Hepatocyte (in vitro differentiated cells): ENCODE results near the gene MPND. TPM values are rescaled to one million over a fixed set of nuclear protein-coding genes. Genes with fewer than 3 reads are reported as not detected.

Source experiments
- DNase-seq: peaks from one replicate; pipeline ENCODE4 v3.0.0-alpha.2; 2016; ENCODE audit warnings: low spot score
- H2AFZ ChIP-seq: fragments of 200-600 bp; sonication (generic); 2 replicates; pipeline ENCODE4 v1.6.0; 2016; ENCODE audit warnings: antibody characterized with exemption, mild to moderate bottlenecking
- H3K27ac ChIP-seq: fragments of 200-600 bp; sonication (generic); 2 replicates; pipeline ENCODE4 v1.5.1; 2016; ENCODE audit warnings: mild to moderate bottlenecking
- H3K27me3 ChIP-seq: fragments of 200-600 bp; sonication (generic); 2 replicates; pipeline ENCODE4 v1.6.1; 2016
- H3K36me3 ChIP-seq: fragments of 200-600 bp; sonication (generic); replicated peaks from 2 replicates; pipeline ENCODE4 v1.5.1; 2016; ENCODE audit warnings: low read depth; ENCODE audit not compliant: insufficient read depth
- H3K4me1 ChIP-seq: fragments of 200-600 bp; sonication (generic); 2 replicates; pipeline ENCODE4 v1.5.1; 2016; ENCODE audit warnings: mild to moderate bottlenecking, moderate library complexity; ENCODE audit not compliant: insufficient read depth
- H3K4me2 ChIP-seq: fragments of 200-600 bp; sonication (generic); 2 replicates; pipeline ENCODE4 v1.6.0; 2016
- H3K4me3 ChIP-seq: fragments of 200-600 bp; sonication (generic); 2 replicates; pipeline ENCODE4 v1.5.1; 2016; ENCODE audit warnings: mild to moderate bottlenecking
- H3K79me2 ChIP-seq: fragments of 200-600 bp; sonication (generic); 2 replicates; pipeline ENCODE4 v1.6.0; 2017; ENCODE audit warnings: mild to moderate bottlenecking
- H3K9me2 ChIP-seq: fragments of 200-600 bp; sonication (generic); replicated peaks from 2 replicates; pipeline ENCODE4 v1.6.0; 2017; ENCODE audit warnings: mild to moderate bottlenecking; ENCODE audit not compliant: insufficient read depth
- H3K9me3 ChIP-seq: fragments of 200-600 bp; sonication (generic); 2 replicates; pipeline ENCODE4 v1.5.1; 2016; ENCODE audit warnings: low read depth, mild to moderate bottlenecking
- H4K20me1 ChIP-seq: fragments of 200-600 bp; sonication (generic); 2 replicates; pipeline ENCODE4 v1.6.0; 2016; ENCODE audit warnings: mild to moderate bottlenecking; ENCODE audit not compliant: insufficient read depth, poor library complexity, severe bottlenecking
- CTCF ChIP-seq: fragments of 200-600 bp; sonication (generic); IDR thresholded peaks from 2 replicates; pipeline ENCODE4 v1.5.1; 2016; ENCODE audit warnings: antibody characterized with exemption, mild to moderate bottlenecking; ENCODE audit not compliant: poor library complexity
- EZH2 ChIP-seq: fragments of 200-600 bp; sonication (generic); IDR thresholded peaks from 2 replicates; pipeline ENCODE4 v1.6.1; 2016; ENCODE audit warnings: antibody characterized with exemption, mild to moderate bottlenecking, borderline replicate concordance
- EZH2phosphoT487 ChIP-seq: fragments of 200-600 bp; sonication (generic); IDR thresholded peaks from one replicate; pipeline ENCODE4 v1.6.1; 2018; ENCODE audit warnings: antibody characterized with exemption, mild to moderate bottlenecking, low read depth, moderate library complexity; ENCODE audit not compliant: unreplicated experiment, severe bottlenecking
- WGBS: methylation state at CpG from one replicate; pipeline ENCODE4 v1.1.6; 2016; ENCODE audit warnings: low lambda C conversion rate; ENCODE audit errors: missing lambda C conversion rate; 5-methylcytosine and 5-hydroxymethylcytosine counted together
- polyA plus RNA-seq: library from polyadenylated mRNA; unstranded; fragments of >200 nt; fragmentation: Nextera tagmentation; extraction: Ambion mirVana; gene quantifications from 2 replicates; pipeline ENCODE4 v1.2.1, GENCODE V29; 2016
- total RNA-seq: library from RNA; depleted of rRNA; stranded (reverse); fragments of >200 nt; gene quantifications from 2 replicates; pipeline ENCODE4 v1.2.3, GENCODE V29; 2014

MPND gene
- total and polyA plus RNA-seq, 2 experiments from 2014 or later, result 16.6 to 21.9 TPM

DNA sequence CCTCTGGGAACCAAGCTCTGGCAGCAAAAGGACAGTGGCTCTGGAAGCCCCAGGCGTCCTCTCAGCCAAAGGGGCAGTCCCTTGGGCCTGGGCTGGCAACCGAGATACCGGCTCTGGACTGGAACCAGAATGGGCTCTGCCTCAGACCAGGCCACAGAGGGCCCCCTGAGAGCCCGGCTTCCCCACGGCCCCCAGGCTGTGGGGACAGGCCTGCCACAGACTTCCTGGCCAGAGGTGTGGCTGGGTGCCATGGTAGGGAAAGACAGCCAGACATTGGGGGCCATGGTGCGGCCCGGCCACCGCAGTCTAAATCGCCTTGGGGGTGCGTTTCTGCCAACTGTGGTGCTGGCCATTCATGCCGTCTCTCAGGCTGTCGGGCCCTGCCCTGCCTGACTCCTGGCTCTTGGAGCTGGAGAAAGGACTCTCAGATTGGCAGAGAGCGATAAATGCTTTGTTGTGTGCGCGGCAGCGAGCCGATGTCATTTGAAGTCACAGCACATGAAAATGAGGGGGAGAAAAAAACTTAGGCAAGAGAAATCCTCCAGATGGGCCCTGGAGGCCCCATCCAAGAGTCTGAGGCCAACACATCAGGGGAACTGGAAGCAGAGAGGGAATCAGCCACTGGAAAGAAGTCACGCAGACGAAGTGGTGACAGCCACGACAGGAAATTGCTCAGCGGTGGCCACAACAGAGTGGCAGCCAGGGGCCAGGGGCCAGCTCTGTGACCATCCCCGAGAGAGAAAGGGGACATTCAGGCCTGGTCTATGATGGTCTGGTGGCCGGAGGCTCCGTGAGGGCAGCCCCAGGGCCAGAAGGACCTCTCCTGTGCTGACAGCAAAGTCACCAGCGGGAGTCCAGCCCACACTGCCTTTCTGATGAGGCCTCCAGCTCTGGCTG, 30.5 kb downstream of the MPND start:
- no peaks in the 10 kb centered on the region for H3K9me3 ChIP-seq
- no peaks in the 10 kb centered on the region for H3K36me3 ChIP-seq
- no peak for TF ChIP-seq EZH2
- TF ChIP-seq CTCF, result no peak
- no peak for TF ChIP-seq EZH2phosphoT487
- H3K27ac ChIP-seq, result peak overlapping the region; percentile 97
- H2AFZ ChIP-seq, result no peak overlapping the region
- peaks cover 90% of the 10 kb centered on the region for H3K79me2 ChIP-seq
- peaks cover 38% of the 10 kb centered on the region for H4K20me1 ChIP-seq
- H3K4me1 ChIP-seq, result peaks cover 63% of the 10 kb centered on the region
- WGBS, result 85% methylated on average over 24 of the region's 25 CpGs
- H3K9me2 ChIP-seq, result no peaks in the 10 kb centered on the region
- no peak for DNase-seq
- no peaks in the 10 kb centered on the region for H3K27me3 ChIP-seq
- H3K4me2 ChIP-seq, result peak overlapping the region; percentile 54
- H3K4me3 ChIP-seq, result no peak overlapping the region

DNA sequence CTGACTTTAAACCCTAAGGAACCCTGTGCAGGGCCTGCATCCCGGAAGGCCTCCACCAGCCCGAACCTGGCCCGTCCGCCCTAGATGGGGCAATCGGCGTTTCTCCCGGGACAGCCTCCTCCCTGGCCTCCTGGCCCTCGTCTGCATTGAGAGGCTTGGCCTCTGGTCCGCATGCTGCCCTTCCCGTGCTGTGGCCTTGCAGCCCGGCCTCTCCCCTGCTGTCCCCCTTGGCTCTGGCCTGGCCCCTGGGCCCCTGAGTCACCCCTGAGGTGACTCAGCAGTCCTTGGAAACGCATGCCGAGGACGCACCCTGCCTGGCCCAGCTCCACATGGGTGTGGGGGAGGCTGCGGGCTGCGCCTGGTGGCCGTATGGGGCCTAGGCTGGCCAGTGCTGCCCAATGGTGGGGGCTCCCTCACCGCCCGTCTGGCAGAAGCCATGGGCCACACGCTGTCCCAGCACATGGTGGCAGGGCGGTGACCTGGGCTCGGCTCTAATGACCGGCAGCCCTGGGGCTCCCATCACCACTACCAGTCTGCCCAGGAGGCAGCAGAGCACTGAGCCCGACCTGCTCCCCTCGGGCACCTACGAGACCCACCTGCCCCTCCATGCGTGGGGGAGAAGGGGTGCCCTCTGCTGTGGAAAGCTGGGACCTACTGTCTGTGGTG, 31.3 kb downstream of the MPND start:
- Histone ChIP-seq H4K20me1 (peaks cover 44% of the 10 kb centered on the region), H3K27me3 (no peaks in the 10 kb centered on the region), H2AFZ (no peak overlapping the region), H3K36me3 (no peaks in the 10 kb centered on the region), H3K4me1 (peaks cover 55% of the 10 kb centered on the region), H3K4me3 (no peak overlapping the region), H3K9me3 (no peaks in the 10 kb centered on the region), H3K4me2 (peak overlapping the region; percentile 54), H3K79me2 (peaks cover 90% of the 10 kb centered on the region), H3K9me2 (no peaks in the 10 kb centered on the region), H3K27ac (peak overlapping the region; percentile 97)
- TF ChIP-seq EZH2 (no peak), CTCF (no peak), EZH2phosphoT487 (no peak)
- WGBS, result 72% methylated on average over 26 of the region's 27 CpGs
- peak; percentile 86 for DNase-seq

DNA sequence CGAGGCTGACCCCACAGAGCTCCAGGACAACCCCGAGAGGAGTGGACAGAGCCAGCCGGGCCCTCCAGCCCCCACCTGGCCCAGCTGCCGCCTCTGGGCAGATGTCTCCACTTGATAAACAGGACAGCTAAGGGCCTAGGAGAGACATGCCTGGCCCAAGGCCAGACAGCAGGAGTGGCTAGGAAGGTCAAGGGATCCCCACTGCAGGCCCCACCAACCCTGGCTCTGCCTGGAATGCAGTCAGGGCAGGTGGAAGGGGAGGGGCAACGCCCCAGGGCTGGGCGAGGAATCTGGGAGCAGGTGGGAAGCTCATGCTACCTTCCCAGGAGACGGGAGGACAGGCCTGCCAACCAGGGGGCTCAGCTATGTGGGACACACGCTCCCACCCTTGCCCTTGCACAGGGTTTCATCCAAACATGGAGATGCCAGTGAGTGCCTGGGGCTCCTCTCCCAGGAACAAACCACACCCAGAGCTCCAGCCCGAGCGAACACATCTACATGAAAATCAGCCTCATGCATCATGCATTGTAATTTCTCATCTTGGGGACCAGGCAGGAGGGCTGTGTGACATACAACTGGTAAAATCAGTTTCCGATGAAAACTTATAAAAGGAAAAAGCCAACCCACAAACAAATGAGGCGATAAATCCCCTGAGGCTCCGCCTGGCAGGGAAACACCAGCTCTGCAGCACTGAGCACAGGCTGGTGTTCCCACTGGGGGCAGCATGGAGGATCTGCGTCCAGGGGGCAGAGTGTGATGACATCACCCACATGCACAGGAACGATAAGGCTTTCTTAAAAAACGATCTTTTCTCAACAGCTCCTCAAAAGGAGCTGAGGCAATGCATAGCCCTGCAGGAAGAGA, 32.0 kb downstream of the MPND start:
- Histone ChIP-seq H4K20me1 (peaks cover 44% of the 10 kb centered on the region), H3K4me2 (peak overlapping the region; percentile 54), H3K79me2 (peaks cover 90% of the 10 kb centered on the region), H3K9me3 (no peaks in the 10 kb centered on the region), H2AFZ (no peak overlapping the region), H3K27me3 (no peaks in the 10 kb centered on the region), H3K4me1 (peaks cover 48% of the 10 kb centered on the region), H3K9me2 (no peaks in the 10 kb centered on the region), H3K4me3 (no peak overlapping the region), H3K36me3 (no peaks in the 10 kb centered on the region), H3K27ac (peak overlapping the region; percentile 97)
- WGBS, result 46% methylated on average over 16 of the region's 16 CpGs
- TF ChIP-seq CTCF (peak; percentile 42), EZH2phosphoT487 (no peak)
- DNase-seq, result peak; percentile 85
